OCI-LY7 (cell line): Measurements from ENCODE around the gene RTN4R. TPM values are rescaled to one million over a fixed set of nuclear protein-coding genes. Genes with fewer than 3 reads are reported as not detected.
"Not testable (repeated sequence)": the region's sequence is repeated elsewhere in the genome, so short reads cannot be mapped to it uniquely, and the experiment has no call there.

ENCODE experiments used
- BruUV-seq: library from RNA; stranded (reverse); fragments of 400-500 nt; replicated peaks from 2 replicates; lab custom pipeline; 2021; lab: Mats Ljungman, UMichigan
- CTCF ChIA-PET: fragments of 300-600 bp; sonication (Branson Sonifier 250); formaldehyde crosslinking; loops from one replicate; lab custom pipeline; 2022; ENCODE audit warnings: antibody characterized with exemption; ENCODE audit not compliant: unreplicated experiment; lab: Charles Lee
- POLR2A ChIA-PET: fragments of 300-600 bp; sonication (Branson Sonifier 250); formaldehyde crosslinking; loops from one replicate; lab custom pipeline; 2022; ENCODE audit warnings: antibody characterized with exemption; lab: Charles Lee
- DNase-seq: peaks from one replicate; pipeline ENCODE4 v3.0.0-alpha.2; 2015; ENCODE audit warnings: low spot score
- H2AFZ ChIP-seq: fragments of 200-600 bp; sonication (generic), shearing (Covaris generic); 2 replicates; pipeline ENCODE4 v1.6.1; 2014; ENCODE audit warnings: mild to moderate bottlenecking, antibody characterized with exemption, low read length, moderate library complexity
- H3K27ac ChIP-seq: fragments of 200-600 bp; sonication (generic); 2 replicates; pipeline ENCODE4 v1.5.1; 2014; ENCODE audit warnings: mixed run types, low read depth, mild to moderate bottlenecking, moderate library complexity, low read length, inconsistent platforms; ENCODE audit not compliant: poor library complexity, severe bottlenecking
- H3K36me3 ChIP-seq: fragments of 200-600 bp; sonication (generic); 2 replicates; pipeline ENCODE4 v1.6.1; 2014; ENCODE audit warnings: mild to moderate bottlenecking, antibody characterized with exemption, low read length, moderate library complexity, mixed read lengths; ENCODE audit not compliant: insufficient read depth
- H3K4me1 ChIP-seq: fragments of 200-600 bp; sonication (generic); 2 replicates; pipeline ENCODE4 v1.5.1; 2014; ENCODE audit warnings: mild to moderate bottlenecking, low read length; ENCODE audit not compliant: insufficient read depth, poor library complexity, severe bottlenecking
- H3K4me2 ChIP-seq: fragments of 200-600 bp; sonication (generic); 2 replicates; pipeline ENCODE4 v1.6.1; 2014; ENCODE audit warnings: mild to moderate bottlenecking, low read length
- H3K4me3 ChIP-seq: fragments of 200-600 bp; sonication (generic); 2 replicates; pipeline ENCODE4 v1.5.1; 2014; ENCODE audit warnings: mild to moderate bottlenecking, low read depth, low read length; ENCODE audit not compliant: poor library complexity, severe bottlenecking
- H3K79me2 ChIP-seq: fragments of 200-600 bp; sonication (generic); 2 replicates; pipeline ENCODE4 v1.6.1; 2016; ENCODE audit warnings: low read depth, mild to moderate bottlenecking, low read length, moderate library complexity, mixed read lengths; ENCODE audit not compliant: insufficient read depth
- H3K9me2 ChIP-seq: fragments of 200-600 bp; sonication (generic); 2 replicates; pipeline ENCODE4 v1.6.1; 2016; ENCODE audit warnings: mild to moderate bottlenecking, low read length, mixed read lengths; ENCODE audit not compliant: insufficient read depth
- H3K9me3 ChIP-seq: fragments of 200-600 bp; sonication (generic); 2 replicates; pipeline ENCODE4 v1.6.1; 2014; ENCODE audit warnings: mild to moderate bottlenecking, mixed run types, low read length, mixed read lengths
- H4K20me1 ChIP-seq: fragments of 200-600 bp; sonication (generic); 2 replicates; pipeline ENCODE4 v1.6.1; 2014; ENCODE audit warnings: mild to moderate bottlenecking, antibody characterized with exemption, low read length, moderate library complexity, mixed read lengths; ENCODE audit not compliant: insufficient read depth
- EZH2phosphoT487 ChIP-seq: fragments of 200-600 bp; sonication (generic); IDR thresholded peaks from 2 replicates; pipeline ENCODE4 v1.6.1; 2018; ENCODE audit warnings: low read depth, borderline replicate concordance, mild to moderate bottlenecking, mixed run types, antibody characterized with exemption, low read length, moderate library complexity, mixed read lengths
- intact Hi-C: fragments of 100-400 bp; cut with micrococcal nuclease; formaldehyde crosslinking; loops from one replicate; pipeline ENCODE4 v1.10.0; 2022; ENCODE audit not compliant: unreplicated experiment
- total RNA-seq, 2 experiments: library from RNA; depleted of rRNA in 1 of 2; stranded (reverse); fragments of >200 nt in 1 of 2; shearing (Covaris generic) in 1 of 2; gene quantifications; 2 replicates each; pipeline ENCODE4 v1.2.3, GENCODE V29; 2014 to 2022
- TF ChIP-seq, protein P1 (sequence below): fragments of 200-600 bp; sonication (generic); conservative IDR thresholded peaks from 2 replicates; pipeline ENCODE4 v1.5.1; 2014; ENCODE audit warnings: mild to moderate bottlenecking, antibody characterized with exemption, low read length, moderate library complexity, mixed read lengths

RTN4R gene
- total RNA-seq, 2 experiments from 2014 or later: not detected

DNA sequence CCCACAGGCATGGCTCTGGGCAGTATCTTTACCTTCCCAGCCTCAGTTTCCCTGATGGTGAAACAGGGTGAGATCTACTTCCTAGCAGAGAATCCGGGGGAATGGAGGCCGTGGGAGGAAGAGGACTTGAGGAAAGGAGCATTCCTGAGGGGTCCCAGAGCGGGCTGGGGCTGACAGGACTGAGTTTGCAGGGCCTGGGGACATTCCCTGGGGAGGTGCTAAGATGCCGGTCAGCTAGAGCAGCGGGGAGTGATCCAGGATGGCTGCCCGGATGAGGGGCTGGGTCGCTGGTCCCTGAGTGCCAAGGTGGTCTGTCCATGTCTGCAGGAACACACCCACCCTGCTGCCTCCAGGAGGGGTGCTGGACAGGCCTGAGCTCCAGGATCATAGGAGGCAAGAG, 8.3 kb upstream of the RTN4R start:
- Histone ChIP-seq H2AFZ (no peak overlapping the region), H3K36me3 (no peaks in the 10 kb centered on the region), H3K9me3 (no peaks in the 10 kb centered on the region), H3K79me2 (no peaks in the 10 kb centered on the region), H3K4me3 (no peak overlapping the region), H3K9me2 (no peaks in the 10 kb centered on the region), H3K4me1 (no peaks in the 10 kb centered on the region), H3K27ac (no peak overlapping the region), H3K4me2 (no peak overlapping the region), H4K20me1 (no peaks in the 10 kb centered on the region)
- CTCF ChIA-PET: no interaction called here
- POLR2A ChIA-PET: no interaction called here
- DNase-seq: no peak
- intact Hi-C loops: no loop called here
- TF ChIP-seq, protein P1, sequence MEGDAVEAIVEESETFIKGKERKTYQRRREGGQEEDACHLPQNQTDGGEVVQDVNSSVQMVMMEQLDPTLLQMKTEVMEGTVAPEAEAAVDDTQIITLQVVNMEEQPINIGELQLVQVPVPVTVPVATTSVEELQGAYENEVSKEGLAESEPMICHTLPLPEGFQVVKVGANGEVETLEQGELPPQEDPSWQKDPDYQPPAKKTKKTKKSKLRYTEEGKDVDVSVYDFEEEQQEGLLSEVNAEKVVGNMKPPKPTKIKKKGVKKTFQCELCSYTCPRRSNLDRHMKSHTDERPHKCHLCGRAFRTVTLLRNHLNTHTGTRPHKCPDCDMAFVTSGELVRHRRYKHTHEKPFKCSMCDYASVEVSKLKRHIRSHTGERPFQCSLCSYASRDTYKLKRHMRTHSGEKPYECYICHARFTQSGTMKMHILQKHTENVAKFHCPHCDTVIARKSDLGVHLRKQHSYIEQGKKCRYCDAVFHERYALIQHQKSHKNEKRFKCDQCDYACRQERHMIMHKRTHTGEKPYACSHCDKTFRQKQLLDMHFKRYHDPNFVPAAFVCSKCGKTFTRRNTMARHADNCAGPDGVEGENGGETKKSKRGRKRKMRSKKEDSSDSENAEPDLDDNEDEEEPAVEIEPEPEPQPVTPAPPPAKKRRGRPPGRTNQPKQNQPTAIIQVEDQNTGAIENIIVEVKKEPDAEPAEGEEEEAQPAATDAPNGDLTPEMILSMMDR: no peak
- no peak for TF ChIP-seq EZH2phosphoT487
- BruUV-seq: no TSS peak

DNA sequence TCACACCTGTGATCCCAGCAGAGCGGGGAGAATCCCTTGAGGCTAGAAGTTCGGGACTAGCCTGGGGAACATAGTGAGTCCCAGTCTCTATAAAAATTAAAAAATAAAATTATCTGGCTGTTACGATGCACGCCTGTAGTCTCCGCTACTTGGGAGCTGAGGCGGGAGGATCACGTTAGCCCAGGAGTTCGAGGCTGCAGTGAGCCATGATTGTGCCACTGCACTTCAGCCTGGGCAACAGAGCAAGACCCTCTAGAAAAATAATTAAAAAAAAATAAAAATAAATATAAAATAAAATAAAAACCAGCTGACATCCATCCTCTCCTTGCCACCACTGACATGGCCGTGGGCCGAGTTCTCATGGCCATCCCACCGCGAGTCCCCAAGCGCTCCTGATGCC, 7.7 kb upstream of the RTN4R start:
- H4K20me1 ChIP-seq: no peaks in the 10 kb centered on the region
- no peak for DNase-seq
- no peaks in the 10 kb centered on the region for H3K36me3 ChIP-seq
- no peaks in the 10 kb centered on the region for H3K9me2 ChIP-seq
- ChIA-PET POLR2A (no interaction called here), CTCF (no interaction called here)
- H3K9me3 ChIP-seq: no peaks in the 10 kb centered on the region
- intact Hi-C loops: no loop called here
- no peak overlapping the region for H3K4me3 ChIP-seq
- H3K4me2 ChIP-seq: no peak overlapping the region
- no peak overlapping the region for H2AFZ ChIP-seq
- no peak for TF ChIP-seq EZH2phosphoT487
- TF ChIP-seq, protein P1: no peak
- H3K4me1 ChIP-seq: no peaks in the 10 kb centered on the region
- no peak overlapping the region for H3K27ac ChIP-seq
- no peaks in the 10 kb centered on the region for H3K79me2 ChIP-seq
- no TSS peak for BruUV-seq

DNA sequence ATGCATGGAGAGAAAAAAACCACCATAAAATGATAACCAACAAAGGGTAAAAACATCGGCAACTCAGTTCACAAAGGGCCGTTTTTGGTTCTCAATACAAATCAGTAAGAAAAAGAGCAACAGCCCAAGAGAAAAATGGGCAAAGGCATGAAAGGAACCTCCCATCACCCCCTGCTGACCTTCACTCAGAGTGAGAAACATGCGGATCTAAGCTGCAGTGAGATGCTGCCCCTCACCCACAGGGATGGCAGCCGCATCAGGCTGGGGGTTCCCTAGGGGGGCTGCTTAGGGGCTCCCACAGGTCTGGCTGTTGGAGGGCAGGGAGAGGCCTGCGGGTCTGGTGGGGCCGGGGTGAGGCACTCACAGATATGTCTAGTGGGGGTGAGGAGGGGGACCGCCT, 7.2 kb upstream of the RTN4R start:
- H3K4me1 ChIP-seq, CTCF ChIA-PET, H4K20me1 ChIP-seq, H3K9me2 ChIP-seq, H3K9me3 ChIP-seq, H2AFZ ChIP-seq, intact Hi-C loops, H3K79me2 ChIP-seq, H3K36me3 ChIP-seq, H3K27ac ChIP-seq, H3K4me3 ChIP-seq, POLR2A ChIA-PET, H3K4me2 ChIP-seq, DNase-seq, BruUV-seq: not testable (repeated sequence)

DNA sequence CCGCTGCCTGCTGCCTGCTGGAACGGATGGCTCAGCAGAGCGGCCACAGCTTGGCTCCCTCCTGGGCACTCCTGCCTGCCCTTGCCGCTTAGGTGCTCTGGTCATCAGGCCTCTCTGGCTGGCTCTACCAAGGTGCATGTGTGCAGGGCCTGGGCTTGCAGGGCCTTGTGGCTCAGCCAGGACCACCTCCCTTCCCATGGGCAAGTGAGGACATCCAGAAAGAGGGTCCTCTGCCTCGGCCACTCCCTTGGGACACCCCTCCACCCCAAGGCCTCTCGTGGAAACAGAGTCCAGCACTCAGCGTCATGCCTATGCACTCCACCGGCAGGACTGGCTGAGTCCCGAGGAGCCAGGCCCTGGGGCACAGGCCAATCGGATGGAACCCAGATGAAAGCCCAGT, 6.3 kb upstream of the RTN4R start:
- H3K4me2 ChIP-seq, intact Hi-C loops, H3K4me3 ChIP-seq, DNase-seq, H3K9me2 ChIP-seq, H4K20me1 ChIP-seq, H3K4me1 ChIP-seq, H3K36me3 ChIP-seq, H3K27ac ChIP-seq, CTCF ChIA-PET, H3K79me2 ChIP-seq, H3K9me3 ChIP-seq, POLR2A ChIA-PET, H2AFZ ChIP-seq, BruUV-seq: not testable (repeated sequence)
